ENCODE results near the gene TNNC2. TPM values are rescaled to one million over a fixed set of nuclear protein-coding genes. Genes with fewer than 3 reads are reported as not detected.

TNNC2 gene
- total and polyA plus RNA-seq, 2 of the 13 experiments (the other 11 are each of a cell fraction or from before 2014, with no cell fraction given), result 1.8 to 4.7 TPM

DNA sequence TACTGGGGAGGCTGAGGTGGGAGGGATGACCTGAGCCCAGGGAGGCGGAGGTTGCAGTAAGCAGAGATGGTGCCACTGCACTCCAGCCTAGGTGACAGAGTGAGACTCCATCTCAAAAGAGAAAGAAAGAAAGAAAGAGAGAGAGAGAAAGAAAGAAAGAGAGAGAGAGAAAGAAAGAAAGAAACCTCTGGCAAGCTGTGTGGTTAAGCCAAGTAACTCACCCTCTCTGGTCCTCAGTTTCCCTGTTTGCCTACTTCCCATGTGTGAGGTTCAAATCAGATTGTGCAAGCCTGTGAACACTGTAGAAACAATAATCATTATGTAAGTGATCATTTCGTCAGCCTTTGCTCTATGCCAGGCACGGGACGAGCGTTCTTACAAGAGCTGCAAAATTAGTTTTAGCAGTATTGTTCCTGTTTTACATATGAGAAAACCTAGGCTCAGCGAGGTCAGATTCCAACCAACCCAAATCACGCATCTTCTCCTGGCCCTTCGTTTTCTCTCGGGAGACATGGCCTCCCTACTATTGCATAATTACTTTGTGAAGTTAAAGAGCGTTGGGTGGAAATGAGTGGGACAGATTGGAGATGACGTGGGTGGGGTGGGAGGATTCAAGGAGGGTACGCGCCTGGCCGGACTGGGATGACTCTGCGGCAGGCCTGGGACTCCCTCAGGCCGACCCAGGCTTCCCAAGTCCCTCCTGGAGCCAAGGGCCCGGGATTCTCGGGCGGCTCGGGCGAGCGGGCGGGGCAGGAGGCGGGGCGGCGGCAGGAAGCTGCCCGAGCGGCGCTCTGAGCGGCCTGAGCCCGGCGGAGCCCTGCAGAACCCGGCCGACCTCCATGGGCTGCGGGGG lies 6.1 kb upstream of the TNNC2 start, which contains the start of gene SNX21 (continued):
- no peak for TF ChIP-seq ZNF496 (CRISPR knock-in tag; IDR thresholded peaks at IDR 0.05; ENCODE audit: insufficient replicate concordance)
- no peak; the same call in 1 of the 2 replicates for TF ChIP-seq ZNF556 (CRISPR knock-in tag; IDR thresholded peaks at IDR 0.05; ENCODE audit: borderline replicate concordance)
- 0 out of 2 replicates have a peak, but pooled peaks have one; percentile 6 for TF ChIP-seq PATZ1 (CRISPR knock-in tag; IDR thresholded peaks at IDR 0.05)
- TF ChIP-seq, protein P1, sequence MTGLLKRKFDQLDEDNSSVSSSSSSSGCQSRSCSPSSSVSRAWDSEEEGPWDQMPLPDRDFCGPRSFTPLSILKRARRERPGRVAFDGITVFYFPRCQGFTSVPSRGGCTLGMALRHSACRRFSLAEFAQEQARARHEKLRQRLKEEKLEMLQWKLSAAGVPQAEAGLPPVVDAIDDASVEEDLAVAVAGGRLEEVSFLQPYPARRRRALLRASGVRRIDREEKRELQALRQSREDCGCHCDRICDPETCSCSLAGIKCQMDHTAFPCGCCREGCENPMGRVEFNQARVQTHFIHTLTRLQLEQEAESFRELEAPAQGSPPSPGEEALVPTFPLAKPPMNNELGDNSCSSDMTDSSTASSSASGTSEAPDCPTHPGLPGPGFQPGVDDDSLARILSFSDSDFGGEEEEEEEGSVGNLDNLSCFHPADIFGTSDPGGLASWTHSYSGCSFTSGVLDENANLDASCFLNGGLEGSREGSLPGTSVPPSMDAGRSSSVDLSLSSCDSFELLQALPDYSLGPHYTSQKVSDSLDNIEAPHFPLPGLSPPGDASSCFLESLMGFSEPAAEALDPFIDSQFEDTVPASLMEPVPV (CRISPR knock-in tag; IDR thresholded peaks at IDR 0.05), result 0 out of 2 replicates have a peak, but pooled peaks have one; percentile 41
- TF ChIP-seq HES4 (CRISPR knock-in tag; IDR thresholded peaks at IDR 0.05; ENCODE audit: borderline replicate concordance), result peak; percentile 12; the same call in 1 of the 2 replicates
- TF ChIP-seq NR2F6 (IDR thresholded peaks at IDR 0.05), result peak; percentile 12; the same call in 1 of the 2 replicates
- no peak for TF ChIP-seq NR2F6 (CRISPR knock-in tag; IDR thresholded peaks at IDR 0.05)
- peak; percentile 62; the same call in 1 of the 2 replicates for TF ChIP-seq ZNF3 (CRISPR knock-in tag; IDR thresholded peaks at IDR 0.05)
- peak; percentile 82 for TF ChIP-seq SAP130 (CRISPR knock-in tag; IDR thresholded peaks at IDR 0.05; ENCODE audit: low read depth)
- peak; percentile 84 for TF ChIP-seq SPEN (CRISPR knock-in tag; IDR thresholded peaks at IDR 0.05; ENCODE audit: low read depth)
- TF ChIP-seq, protein P2, sequence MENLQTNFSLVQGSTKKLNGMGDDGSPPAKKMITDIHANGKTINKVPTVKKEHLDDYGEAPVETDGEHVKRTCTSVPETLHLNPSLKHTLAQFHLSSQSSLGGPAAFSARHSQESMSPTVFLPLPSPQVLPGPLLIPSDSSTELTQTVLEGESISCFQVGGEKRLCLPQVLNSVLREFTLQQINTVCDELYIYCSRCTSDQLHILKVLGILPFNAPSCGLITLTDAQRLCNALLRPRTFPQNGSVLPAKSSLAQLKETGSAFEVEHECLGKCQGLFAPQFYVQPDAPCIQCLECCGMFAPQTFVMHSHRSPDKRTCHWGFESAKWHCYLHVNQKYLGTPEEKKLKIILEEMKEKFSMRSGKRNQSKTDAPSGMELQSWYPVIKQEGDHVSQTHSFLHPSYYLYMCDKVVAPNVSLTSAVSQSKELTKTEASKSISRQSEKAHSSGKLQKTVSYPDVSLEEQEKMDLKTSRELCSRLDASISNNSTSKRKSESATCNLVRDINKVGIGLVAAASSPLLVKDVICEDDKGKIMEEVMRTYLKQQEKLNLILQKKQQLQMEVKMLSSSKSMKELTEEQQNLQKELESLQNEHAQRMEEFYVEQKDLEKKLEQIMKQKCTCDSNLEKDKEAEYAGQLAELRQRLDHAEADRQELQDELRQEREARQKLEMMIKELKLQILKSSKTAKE (CRISPR knock-in tag; IDR thresholded peaks at IDR 0.05; ENCODE audit: borderline replicate concordance), result 0 out of 2 replicates have a peak, but pooled peaks have one; percentile 20
- TF ChIP-seq DNMT1 (CRISPR knock-in tag; IDR thresholded peaks at IDR 0.05), result peak; percentile 10; the same call in 1 of the 2 replicates
- TF ChIP-seq KDM5A (IDR thresholded peaks at IDR 0.05; ENCODE audit: borderline replicate concordance, low read length), result peak; percentile 68; the same call in 1 of the 2 replicates
- no peak; the same call in 1 of the 2 replicates for TF ChIP-seq ZNF788 (CRISPR knock-in tag; IDR thresholded peaks at IDR 0.05; ENCODE audit: borderline replicate concordance)
- TF ChIP-seq, protein P3, sequence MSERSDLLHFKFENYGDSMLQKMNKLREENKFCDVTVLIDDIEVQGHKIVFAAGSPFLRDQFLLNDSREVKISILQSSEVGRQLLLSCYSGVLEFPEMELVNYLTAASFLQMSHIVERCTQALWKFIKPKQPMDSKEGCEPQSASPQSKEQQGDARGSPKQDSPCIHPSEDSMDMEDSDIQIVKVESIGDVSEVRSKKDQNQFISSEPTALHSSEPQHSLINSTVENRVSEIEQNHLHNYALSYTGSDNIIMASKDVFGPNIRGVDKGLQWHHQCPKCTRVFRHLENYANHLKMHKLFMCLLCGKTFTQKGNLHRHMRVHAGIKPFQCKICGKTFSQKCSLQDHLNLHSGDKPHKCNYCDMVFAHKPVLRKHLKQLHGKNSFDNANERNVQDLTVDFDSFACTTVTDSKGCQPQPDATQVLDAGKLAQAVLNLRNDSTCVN (CRISPR knock-in tag; IDR thresholded peaks at IDR 0.05; ENCODE audit: borderline replicate concordance), result peak; percentile 5; the same call in 1 of the 2 replicates
- TF ChIP-seq HNRNPL (IDR thresholded peaks at IDR 0.05; ENCODE audit: low read depth, low read length), result no peak
- TF ChIP-seq, protein P4, sequence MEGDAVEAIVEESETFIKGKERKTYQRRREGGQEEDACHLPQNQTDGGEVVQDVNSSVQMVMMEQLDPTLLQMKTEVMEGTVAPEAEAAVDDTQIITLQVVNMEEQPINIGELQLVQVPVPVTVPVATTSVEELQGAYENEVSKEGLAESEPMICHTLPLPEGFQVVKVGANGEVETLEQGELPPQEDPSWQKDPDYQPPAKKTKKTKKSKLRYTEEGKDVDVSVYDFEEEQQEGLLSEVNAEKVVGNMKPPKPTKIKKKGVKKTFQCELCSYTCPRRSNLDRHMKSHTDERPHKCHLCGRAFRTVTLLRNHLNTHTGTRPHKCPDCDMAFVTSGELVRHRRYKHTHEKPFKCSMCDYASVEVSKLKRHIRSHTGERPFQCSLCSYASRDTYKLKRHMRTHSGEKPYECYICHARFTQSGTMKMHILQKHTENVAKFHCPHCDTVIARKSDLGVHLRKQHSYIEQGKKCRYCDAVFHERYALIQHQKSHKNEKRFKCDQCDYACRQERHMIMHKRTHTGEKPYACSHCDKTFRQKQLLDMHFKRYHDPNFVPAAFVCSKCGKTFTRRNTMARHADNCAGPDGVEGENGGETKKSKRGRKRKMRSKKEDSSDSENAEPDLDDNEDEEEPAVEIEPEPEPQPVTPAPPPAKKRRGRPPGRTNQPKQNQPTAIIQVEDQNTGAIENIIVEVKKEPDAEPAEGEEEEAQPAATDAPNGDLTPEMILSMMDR (CRISPR knock-in tag; IDR thresholded peaks at IDR 0.05), result no peak; the same call in 1 of the 2 replicates
